Gastrocnemius medialis (tissue), 4 donors: Measurements from ENCODE around the gene ATG14.

Experiments
- POLR2A ChIP-seq, 2 donors: fragments of 450-650 bp; IDR thresholded peaks; one replicate each; pipeline ENCODE4 v1.6.1; 2017; ENCODE audit warnings: antibody characterized with exemption in 2 of 2, mild to moderate bottlenecking in 2 of 2, moderate library complexity in 2 of 2
- TF ChIP-seq, protein P1 (sequence below), 5 experiments: fragments of 450-650 bp in 3 of 5; fragments of 200-600 bp in 2 of 5; sonication (generic) in 2 of 5; IDR thresholded peaks in 4 of 5; conservative IDR thresholded peaks in 1 of 5; 1 replicate in 4 of 5; 2 replicates in 1 of 5; pipeline ENCODE4 v1.5.1; 2016 to 2019; ENCODE audit warnings: antibody characterized with exemption in 5 of 5, mild to moderate bottlenecking in 3 of 5, moderate library complexity in 3 of 5

GRCh38 chr14:55419663-55420062 is 8.0 kb upstream of the ATG14 start:
- TF ChIP-seq, protein P1, sequence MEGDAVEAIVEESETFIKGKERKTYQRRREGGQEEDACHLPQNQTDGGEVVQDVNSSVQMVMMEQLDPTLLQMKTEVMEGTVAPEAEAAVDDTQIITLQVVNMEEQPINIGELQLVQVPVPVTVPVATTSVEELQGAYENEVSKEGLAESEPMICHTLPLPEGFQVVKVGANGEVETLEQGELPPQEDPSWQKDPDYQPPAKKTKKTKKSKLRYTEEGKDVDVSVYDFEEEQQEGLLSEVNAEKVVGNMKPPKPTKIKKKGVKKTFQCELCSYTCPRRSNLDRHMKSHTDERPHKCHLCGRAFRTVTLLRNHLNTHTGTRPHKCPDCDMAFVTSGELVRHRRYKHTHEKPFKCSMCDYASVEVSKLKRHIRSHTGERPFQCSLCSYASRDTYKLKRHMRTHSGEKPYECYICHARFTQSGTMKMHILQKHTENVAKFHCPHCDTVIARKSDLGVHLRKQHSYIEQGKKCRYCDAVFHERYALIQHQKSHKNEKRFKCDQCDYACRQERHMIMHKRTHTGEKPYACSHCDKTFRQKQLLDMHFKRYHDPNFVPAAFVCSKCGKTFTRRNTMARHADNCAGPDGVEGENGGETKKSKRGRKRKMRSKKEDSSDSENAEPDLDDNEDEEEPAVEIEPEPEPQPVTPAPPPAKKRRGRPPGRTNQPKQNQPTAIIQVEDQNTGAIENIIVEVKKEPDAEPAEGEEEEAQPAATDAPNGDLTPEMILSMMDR (IDR thresholded peaks at IDR 0.05 in 4 of 5, conservative IDR thresholded peaks at IDR 0.05 in 1 of 5), result no peak
- no peak for TF ChIP-seq POLR2A (IDR thresholded peaks at IDR 0.05)
